Fibroblast of skin of scalp (primary cell): Measurements from ENCODE around the gene RAI14.
A peak's percentile ranks its signal among the peaks of the same experiment; 100 is the strongest.

Experiments used
- DNase-seq: peaks from one replicate; pipeline ENCODE4 v3.0.0-alpha.2; 2013

RAI14 gene

DNA sequence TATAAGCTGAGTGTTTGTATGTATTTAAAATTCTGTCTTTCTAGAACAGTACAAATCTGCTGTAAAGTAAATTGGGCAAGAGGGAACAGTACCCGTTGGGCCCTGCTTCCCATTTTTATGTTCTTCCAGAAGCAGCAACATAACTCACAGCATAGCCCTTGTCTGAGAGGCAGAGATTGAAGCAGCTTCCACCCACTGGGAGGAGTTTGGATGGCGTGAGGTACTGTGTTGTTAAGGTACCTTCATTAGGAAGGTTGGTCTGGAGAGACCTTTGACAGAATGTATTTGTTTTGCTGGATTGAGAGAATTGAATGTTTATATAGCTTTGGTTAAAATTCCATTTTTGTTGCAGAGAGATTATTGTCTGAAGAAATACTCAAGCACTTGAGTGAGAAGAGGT lies 24.8 kb downstream of the RAI14 start:
- no peak for DNase-seq

GRCh38 chr5:34682926-34683623 lies 26.9 kb downstream of the RAI14 start:
- DNase-seq: peak; percentile 49

GRCh38 chr5:34684281-34684979 lies 28.3 kb downstream of the RAI14 start:
- DNase-seq: peak; percentile 60

DNA sequence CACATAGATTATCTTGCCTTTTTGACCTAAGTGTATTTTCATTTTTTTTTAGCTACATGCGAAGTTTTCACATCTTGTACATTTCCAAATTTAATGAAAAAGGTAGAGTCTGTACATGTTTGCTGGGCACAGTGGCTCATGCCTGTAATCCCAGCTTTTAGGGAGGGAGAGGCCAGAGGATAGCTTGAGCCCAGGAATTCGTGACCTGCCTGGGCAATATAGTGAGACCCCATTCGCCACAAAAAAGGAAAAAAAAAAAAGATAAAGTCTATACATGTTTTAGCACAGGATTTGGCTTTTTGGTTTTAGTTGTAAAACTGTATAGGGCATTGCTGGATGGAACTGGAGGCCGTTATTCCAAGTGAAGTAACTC lies 28.8 kb downstream of the RAI14 start:
- no peak for DNase-seq

- peak; percentile 86 for DNase-seq
Observed at GRCh38 chr5:34685485-34686165, 29.5 kb downstream of the RAI14 start.

DNA sequence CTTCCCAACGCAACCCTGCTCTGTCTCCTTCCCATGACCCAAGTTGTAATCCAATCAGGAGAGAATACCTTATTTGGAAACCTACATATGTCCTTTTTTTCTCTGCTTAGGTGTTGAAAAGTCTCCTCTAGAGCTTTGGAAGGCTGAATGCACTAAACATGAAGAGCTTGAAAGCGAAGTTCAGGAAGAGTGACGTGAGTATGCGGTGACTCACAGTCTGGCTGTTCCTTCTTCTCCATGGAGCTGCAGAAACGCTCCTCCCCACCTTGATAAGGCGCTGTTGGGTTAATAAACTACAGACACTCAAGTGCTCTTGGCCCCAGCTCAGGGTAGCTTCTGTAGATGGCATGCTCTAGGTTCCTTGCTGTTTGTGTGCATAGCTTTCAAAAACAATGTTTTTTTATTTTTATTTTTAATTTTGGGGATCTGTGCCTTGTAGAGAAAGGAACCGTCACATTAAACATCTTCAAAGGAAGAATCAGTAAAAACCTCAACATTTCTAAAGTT lies 30.7 kb downstream of the RAI14 start:
- DNase-seq: peak; percentile 93

DNA sequence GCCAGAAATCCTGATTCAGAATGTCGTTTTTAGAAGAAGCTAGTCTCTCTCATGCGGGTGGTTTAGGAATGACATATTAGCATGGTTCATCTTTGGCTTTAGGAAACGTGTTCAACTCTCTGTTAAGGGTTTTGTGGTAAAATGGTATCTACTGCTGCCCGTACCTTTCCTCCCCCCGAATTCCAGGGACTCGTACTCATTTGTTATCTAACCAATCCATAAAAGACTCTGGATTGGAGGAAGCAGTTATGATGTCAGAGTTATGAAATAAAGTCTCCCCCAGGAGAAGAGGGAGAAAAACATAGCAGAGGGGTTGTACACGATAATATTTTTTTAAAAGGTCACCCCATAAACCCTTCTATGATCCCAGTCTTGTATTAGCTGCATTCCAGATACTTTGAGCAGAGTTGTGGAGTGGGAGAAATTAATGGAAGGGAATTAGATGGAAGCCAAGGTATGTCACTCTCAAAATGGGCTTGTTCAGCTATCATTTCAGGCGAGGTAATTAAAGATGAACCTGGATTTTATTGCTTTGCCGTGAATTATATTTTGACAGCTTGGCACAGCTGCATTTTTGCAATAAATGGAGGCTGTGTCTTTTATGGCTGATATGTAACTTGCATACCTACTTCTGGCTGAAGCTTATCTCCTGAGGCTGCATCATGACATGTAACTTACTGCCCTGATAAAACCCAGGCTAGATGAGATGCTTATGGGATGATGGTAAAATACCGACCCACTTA lies 31.3 kb downstream of the RAI14 start:
- peak; percentile 80 for DNase-seq

DNA sequence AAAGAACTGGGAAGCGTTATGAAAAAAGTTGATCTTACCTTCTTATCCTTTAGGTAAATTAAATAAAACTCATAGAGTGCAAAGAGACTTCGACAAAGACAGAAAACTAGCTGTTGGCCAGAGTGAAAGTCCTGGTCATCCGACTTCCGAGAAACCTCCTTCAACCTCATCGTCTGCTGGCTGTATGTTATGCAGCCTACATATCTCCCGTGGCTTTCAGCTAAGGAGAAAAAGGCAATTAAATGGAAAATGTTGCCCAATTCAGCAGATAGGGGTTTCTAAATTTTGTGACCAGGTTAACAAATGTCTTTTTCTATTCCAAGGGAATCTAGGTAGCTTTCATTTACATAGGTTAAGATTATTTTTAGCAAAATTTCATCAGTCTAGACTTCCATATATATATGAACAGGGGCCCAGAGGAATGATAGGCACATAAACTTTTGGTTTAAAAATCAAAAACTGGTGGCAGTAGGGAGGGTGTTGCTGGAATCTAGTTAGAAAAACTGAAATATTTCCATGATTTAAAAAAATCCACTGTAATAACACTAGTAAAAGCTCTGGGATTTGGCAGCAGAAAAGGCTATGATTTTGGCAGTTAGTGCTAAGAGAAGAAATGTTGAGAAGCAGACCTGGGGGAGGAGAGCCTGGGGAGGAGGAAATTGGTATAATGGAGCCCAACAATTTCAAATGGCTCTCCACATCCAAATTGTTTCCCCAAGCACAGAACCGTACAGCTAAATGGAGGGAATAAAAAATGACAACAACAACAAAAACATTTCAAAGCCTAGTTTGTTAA lies 32.1 kb downstream of the RAI14 start:
- peak; percentile 55 for DNase-seq

DNA sequence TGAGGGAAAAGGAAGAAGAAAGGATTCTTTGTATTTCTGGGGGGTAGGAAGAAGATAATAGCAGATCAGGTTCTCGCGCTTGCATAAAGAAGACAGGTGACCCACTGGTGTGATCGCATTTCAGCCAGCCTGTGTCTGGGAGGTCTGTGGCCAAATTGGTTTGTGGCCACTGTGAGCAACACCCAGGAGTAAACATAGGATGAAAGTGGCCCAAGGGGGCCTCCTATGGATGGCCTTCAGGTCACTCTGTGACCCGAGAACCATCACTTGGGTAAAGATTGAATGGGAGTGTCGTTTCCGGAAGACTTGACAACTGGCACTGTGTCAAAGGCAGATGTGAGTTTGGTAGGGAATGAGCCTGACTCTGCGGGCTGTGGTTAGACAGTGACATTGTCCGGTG lies 34.2 kb downstream of the RAI14 start:
- DNase-seq: no peak

DNA sequence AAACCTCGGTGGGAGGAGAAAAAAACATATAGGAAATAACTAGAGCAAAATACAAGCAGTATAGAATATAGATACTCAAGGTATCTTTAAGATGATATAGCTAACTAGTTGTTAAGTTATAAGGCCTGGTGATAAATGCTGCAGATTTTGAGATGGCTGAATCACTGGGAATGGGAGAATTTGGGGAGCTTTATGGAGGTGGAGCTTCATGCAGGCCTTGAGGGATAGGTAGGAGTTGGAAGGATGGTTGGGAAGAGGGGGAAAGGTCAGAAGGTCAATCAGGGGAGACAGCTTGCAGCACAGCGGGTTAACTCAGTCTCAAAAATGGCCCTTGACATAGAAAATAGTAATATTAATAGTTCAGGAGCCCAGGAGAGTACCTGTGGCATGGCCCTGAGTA lies 34.8 kb downstream of the RAI14 start:
- no peak for DNase-seq

DNA sequence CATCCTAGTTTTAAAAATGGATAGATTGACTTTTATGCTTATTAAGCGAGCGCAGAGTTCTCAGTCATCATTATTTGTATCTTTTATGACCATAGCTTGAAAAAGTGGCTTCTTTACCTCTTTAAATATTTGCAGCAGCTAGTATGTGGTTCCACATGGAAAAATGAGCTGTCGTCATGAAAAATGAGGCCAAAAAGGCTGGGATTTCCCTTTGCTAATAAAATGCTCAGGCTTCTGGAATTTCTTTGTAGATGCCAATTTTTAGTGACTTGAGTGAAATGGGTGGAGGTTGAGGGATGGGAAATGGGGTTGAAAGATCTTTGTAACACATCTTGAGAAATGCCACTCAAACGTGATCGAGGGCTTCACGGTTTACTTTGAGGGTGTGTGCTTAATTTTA lies 35.2 kb downstream of the RAI14 start:
- peak; percentile 82 for DNase-seq

- DNase-seq: no peak
Observed at GRCh38 chr5:34692786-34693185, 36.7 kb downstream of the RAI14 start.

DNA sequence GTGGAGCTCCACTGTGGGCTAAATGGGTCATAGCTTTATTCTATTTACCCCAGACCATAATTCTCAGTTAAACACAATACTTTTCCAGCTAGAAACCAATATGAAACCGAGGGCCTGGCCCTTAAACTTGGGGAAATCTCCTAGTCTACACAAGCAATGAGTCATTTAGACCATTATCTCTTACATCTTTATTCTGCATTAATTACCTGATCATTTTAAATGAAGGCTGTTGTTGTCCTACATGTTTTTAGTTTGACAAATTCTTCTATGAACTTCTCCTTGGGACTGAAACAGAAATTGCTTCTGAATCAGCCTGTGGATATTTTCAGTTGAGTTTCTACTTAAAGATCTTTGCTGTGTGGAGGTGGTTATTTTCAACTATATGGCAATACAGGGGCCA lies 37.9 kb downstream of the RAI14 start:
- no peak for DNase-seq

DNA sequence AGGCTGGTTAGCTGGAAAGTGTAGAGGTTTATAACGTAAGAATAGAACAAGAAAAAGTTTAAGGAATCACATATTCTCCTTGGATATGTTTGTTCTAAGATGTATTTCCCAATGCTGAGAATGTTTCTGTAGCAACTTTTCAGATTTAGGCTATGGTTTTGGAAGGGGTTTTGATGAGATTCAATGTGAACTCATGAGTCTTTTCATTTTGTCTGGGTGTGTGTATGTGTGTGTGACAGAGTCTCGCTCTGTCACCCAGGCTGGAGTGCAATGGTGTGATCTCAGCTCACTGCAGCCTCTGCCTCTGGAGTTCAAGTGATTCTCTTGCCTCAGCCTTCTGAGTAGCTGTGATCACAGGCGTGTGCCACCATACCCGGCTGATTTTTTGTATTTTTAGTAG lies 38.6 kb downstream of the RAI14 start:
- DNase-seq: no peak

GRCh38 chr5:34695275-34696027 lies 39.3 kb downstream of the RAI14 start:
- no peak for DNase-seq

DNA sequence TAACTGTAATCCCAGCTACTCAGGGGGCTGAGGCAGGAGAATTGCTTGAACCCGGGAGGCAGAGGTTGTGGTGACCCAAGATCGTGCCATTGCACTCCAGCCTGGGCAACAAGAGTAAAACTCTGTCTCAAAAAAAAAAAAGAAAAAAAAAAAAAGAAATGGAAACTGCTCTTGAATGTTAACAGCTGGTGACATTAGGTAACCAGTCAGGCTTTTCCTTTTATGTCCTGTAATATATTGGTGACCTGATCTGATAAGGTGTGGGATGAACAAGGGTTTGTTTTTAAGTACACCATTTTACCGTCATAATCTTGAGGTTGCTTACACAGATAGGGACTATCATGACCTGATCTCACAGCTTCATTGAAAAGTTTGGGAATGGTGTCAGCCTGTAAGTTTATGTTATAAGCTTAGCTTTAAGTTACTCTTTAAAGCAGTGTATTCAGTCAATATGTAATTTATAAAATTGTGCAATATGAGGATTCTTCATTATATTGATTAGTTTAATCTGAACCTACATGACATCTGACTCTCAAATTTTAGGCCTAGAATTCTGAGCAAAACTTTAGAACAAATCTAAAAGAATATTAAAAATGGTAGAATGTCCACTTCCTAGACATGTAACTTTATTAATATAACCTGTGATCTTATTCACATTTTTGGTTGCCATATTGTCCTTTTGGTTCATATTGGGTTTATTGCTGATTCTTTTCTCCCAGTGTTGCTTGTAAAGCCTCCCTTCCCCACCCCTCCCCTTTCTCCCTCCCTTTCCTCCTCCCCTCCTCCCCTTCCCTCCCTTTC lies 41.4 kb downstream of the RAI14 start:
- no peak for DNase-seq

DNA sequence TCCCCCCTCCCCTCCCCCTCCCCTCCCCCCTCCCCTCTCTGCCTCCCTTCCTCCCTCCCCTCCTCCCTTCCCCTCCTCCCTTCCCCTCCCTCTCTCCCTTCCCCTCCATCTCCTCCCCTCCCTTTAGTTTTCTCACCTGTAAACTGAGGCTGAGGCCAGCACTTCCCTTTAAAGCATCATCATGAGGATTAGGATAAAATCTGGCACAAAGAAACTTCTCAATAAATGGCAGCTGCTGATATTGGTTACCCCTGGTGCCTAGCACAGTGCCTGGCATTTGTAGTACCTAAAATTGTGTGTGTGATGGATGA lies 41.9 kb downstream of the RAI14 start:
- DNase-seq: no peak

DNA sequence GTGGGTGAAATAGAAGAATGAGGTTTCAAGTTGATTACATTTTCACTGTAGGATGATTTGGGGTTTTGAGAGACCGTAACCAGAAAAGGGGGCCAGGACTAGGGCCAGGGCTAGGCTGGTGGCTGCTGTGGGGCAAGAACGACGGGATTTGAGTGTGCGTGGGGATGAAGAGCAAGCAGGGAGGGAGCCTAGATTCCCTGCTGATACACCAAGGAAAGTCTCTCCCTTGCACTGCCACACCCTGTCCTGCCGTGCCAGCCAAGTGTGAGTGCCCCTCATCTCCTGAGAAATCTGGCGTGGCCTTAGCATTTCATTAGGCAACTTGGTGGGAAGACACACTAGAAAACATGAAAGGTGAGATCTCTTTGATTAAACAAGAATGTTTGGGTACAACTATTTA lies 42.6 kb downstream of the RAI14 start:
- no peak for DNase-seq

DNA sequence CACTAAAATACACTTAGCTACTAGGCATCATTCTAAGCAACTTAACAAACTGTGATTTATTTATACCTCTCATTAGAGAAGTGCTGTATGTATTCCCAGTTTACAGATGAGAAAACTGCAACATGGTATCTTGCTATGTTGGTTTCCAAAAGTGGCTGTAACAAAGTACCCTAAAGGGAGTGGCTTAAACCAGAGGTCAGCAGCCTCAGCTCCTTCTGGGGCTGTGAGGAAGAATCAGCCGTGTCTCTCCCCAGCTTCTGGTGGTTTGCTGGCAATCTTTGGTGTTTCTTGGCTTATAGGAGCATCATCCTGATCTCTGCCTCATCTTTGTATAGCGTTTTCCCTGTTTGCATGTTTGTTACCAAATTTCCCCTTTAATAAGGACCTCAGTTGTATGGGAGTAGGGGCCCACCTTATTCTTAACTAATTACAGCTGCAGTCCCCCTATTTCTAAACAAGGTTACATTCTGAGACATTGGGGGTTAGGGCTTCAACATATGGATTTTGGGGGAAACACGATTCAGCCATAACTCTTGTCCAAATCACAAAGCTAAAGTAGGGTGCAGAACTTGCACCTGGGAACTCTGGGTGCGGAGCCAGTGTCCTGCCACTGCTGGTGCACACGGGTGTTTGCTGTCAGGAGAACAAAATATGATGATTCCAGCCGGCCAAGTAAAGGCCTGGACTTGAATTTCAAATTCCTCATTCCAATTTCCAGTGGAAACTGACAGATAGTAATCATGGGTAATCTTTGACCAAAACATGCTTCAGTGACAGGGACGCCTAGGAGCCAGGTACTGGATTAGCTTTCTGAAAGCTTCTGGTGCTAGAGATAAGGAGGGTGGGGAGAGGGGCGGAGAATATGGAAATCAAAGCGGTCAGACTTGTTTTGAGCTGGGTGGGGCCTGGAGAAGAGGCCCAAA lies 43.3 kb downstream of the RAI14 start:
- no peak for DNase-seq

DNA sequence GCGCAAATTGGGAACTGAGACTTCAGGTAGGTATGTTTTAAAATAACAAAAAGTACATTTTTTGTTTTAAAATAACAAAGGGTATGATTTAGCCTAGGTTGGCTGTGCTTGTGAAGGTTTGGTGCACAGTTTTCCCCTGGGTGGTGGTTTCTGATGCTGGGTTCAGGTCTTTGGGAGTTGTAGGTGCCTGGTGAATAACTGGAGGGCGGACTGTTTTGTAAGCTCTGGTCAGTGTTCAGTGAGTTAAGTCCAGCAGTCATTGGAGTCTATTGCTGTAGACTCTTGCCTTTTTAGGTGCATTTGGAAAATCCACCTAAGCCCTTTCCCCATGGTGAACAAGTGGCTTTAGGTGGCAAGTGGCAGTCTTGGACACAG lies 43.9 kb downstream of the RAI14 start:
- no peak for DNase-seq
